Gastroesophageal sphincter (tissue), 4 donors: ENCODE data around the gene TAAR6. TPM values are rescaled to one million over a fixed set of nuclear protein-coding genes. Genes with fewer than 3 reads are reported as not detected.

ENCODE experiments used
- ATAC-seq: fragments of 150-250 bp; one replicate; pipeline ENCODE4 v1.9.1; 2016; ENCODE audit warnings: mild to moderate bottlenecking, moderate library complexity
- H3K27ac ChIP-seq, 4 donors: fragments of 200-600 bp; sonication (generic) in 3 of 4; 1 replicate in 3 of 4; 2 replicates in 1 of 4; pipeline ENCODE4 v1.5.1; 2016 to 2019
- H3K27me3 ChIP-seq: fragments of 200-600 bp; sonication (generic); one replicate; pipeline ENCODE4 v1.5.1; 2019
- H3K36me3 ChIP-seq, 2 donors: fragments of 200-600 bp; sonication (generic); one replicate each; pipeline ENCODE4 v1.5.1; 2019; ENCODE audit warnings: control low read depth in 1 of 2
- H3K4me1 ChIP-seq, 3 donors: fragments of 200-600 bp; sonication (generic); 1 replicate in 2 of 3; 2 replicates in 1 of 3; pipeline ENCODE4 v1.5.1; 2016 to 2019; ENCODE audit warnings: control low read depth in 2 of 3
- H3K4me3 ChIP-seq, 2 donors: fragments of 200-600 bp; sonication (generic); one replicate each; pipeline ENCODE4 v1.5.1; 2019; ENCODE audit warnings: mild to moderate bottlenecking in 1 of 2, moderate library complexity in 1 of 2
- H3K9me3 ChIP-seq, 3 donors: fragments of 200-600 bp; sonication (generic); one replicate each; pipeline ENCODE4 v1.5.1; 2017 to 2019; ENCODE audit warnings: control low read depth in 2 of 3
- CTCF ChIP-seq, 4 experiments: fragments of 200-600 bp in 2 of 4; fragments of 450-650 bp in 2 of 4; sonication (generic) in 1 of 4; IDR thresholded peaks; one replicate each; pipeline ENCODE4 v1.5.1; 2017 to 2019; ENCODE audit warnings: antibody characterized with exemption in 4 of 4, mild to moderate bottlenecking in 2 of 4, moderate library complexity in 2 of 4
- EP300 ChIP-seq: sonication (generic); formaldehyde crosslinking; IDR thresholded peaks from one replicate; pipeline ENCODE4 v1.6.1; 2017; ENCODE audit warnings: antibody characterized with exemption, mild to moderate bottlenecking
- POLR2A ChIP-seq, 2 donors: fragments of 450-650 bp; IDR thresholded peaks; one replicate each; pipeline ENCODE4 v1.6.1; 2017; ENCODE audit warnings: antibody characterized with exemption in 2 of 2, mild to moderate bottlenecking in 2 of 2, moderate library complexity in 1 of 2
- POLR2AphosphoS5 ChIP-seq: sonication (generic); formaldehyde crosslinking; IDR thresholded peaks from one replicate; pipeline ENCODE4 v1.6.1; 2017; ENCODE audit warnings: antibody characterized with exemption
- WGBS, 2 donors: methylation state at CpG; one replicate each; pipeline ENCODE4 v1.1.5; 2018; ENCODE audit warnings: low coverage in 1 of 2; 5-methylcytosine and 5-hydroxymethylcytosine counted together
- total RNA-seq, 4 donors: library from RNA; depleted of rRNA; stranded (reverse); fragments of >200 nt; gene quantifications; one replicate each; pipeline ENCODE4 v1.1.0, GENCODE V29; 2016

Gene TAAR6
- total RNA-seq, 4 donors from 2014 or later = not detected

GRCh38 chr6:132567566-132567965 lies 2.6 kb upstream of the TAAR6 start:
- Histone ChIP-seq H3K27me3 (peaks cover 3% of the 10 kb centered on the region), H3K27ac (no peak overlapping the region), H3K9me3 (no peaks in the 10 kb centered on the region), H3K4me1 (no peaks in the 10 kb centered on the region), H3K36me3 (no peaks in the 10 kb centered on the region), H3K4me3 (no peak overlapping the region)
- 40 to 56% methylated on average over 1 of the region's 1 CpG for WGBS, 2 donors
- TF ChIP-seq POLR2AphosphoS5 (no peak), CTCF (IDR thresholded peaks at IDR 0.05) (no peak), POLR2A (IDR thresholded peaks at IDR 0.05) (no peak), EP300 (no peak)
- no peak for ATAC-seq

GRCh38 chr6:132568611-132569010 lies 1.5 kb upstream of the TAAR6 start:
- TF ChIP-seq POLR2A (IDR thresholded peaks at IDR 0.05) (no peak), POLR2AphosphoS5 (no peak), EP300 (no peak)
- WGBS, 2 donors = 51 to 64% methylated on average over 2 to 6 of the region's 6 CpGs
- Histone ChIP-seq H3K36me3 (no peaks in the 10 kb centered on the region), H3K4me3 (no peak overlapping the region), H3K4me1 (no peaks in the 10 kb centered on the region), H3K27ac (no peak overlapping the region), H3K27me3 (peaks cover 3% of the 10 kb centered on the region), H3K9me3 (no peaks in the 10 kb centered on the region)
- ATAC-seq = no peak

- no peaks in the 10 kb centered on the region for H3K4me1 ChIP-seq
- no peaks in the 10 kb centered on the region for H3K9me3 ChIP-seq
- no peak overlapping the region for H3K27ac ChIP-seq
- no peaks in the 10 kb centered on the region for H3K36me3 ChIP-seq
- WGBS, 2 donors = 15 to 19% methylated on average over 4 of the region's 4 CpGs
- TF ChIP-seq EP300 (no peak), POLR2AphosphoS5 (no peak), POLR2A (IDR thresholded peaks at IDR 0.05) (no peak), CTCF (IDR thresholded peaks at IDR 0.05) (no peak)
- H3K4me3 ChIP-seq = no peak overlapping the region
- no peak for ATAC-seq
- peaks cover 3% of the 10 kb centered on the region for H3K27me3 ChIP-seq
Measured at GRCh38 chr6:132569170-132569569, 952 bp upstream of the TAAR6 start.

GRCh38 chr6:132571774-132572173 lies 1.7 kb downstream of the TAAR6 start:
- Histone ChIP-seq H3K4me3 (no peak overlapping the region), H3K9me3 (no peaks in the 10 kb centered on the region), H3K36me3 (no peaks in the 10 kb centered on the region), H3K4me1 (no peaks in the 10 kb centered on the region), H3K27ac (no peak overlapping the region), H3K27me3 (peaks cover 3% of the 10 kb centered on the region)
- TF ChIP-seq POLR2A (IDR thresholded peaks at IDR 0.05) (no peak), CTCF (IDR thresholded peaks at IDR 0.05) (no peak), EP300 (no peak), POLR2AphosphoS5 (no peak)
- ATAC-seq = no peak

- Histone ChIP-seq H3K27me3 (peaks cover 10% of the 10 kb centered on the region), H3K4me3 (no peak overlapping the region), H3K27ac (no peak overlapping the region), H3K4me1 (no peaks in the 10 kb centered on the region), H3K36me3 (no peaks in the 10 kb centered on the region), H3K9me3 (peaks cover 0 to 4% (median 0%) of the 10 kb centered on the region in 3 donors)
- TF ChIP-seq POLR2A (IDR thresholded peaks at IDR 0.05) (no peak), POLR2AphosphoS5 (no peak), EP300 (no peak), CTCF (IDR thresholded peaks at IDR 0.05) (no peak)
- WGBS, 2 donors = 20 to 94% methylated on average over 1 of the region's 1 CpG
- no peak for ATAC-seq
Measured at GRCh38 chr6:132584698-132585097, 14.6 kb downstream of the TAAR6 start.
